ENCODE data around the gene MECP2. TPM values are rescaled to one million over a fixed set of nuclear protein-coding genes. Genes with fewer than 3 reads are reported as not detected.

The MECP2 gene
- total and polyA plus RNA-seq, 2 experiments from 2014 or later: 18.1 to 19.4 TPM

GRCh38 chrX:154090731-154091130 is 6.8 kb downstream of the MECP2 start:
- no peak overlapping the region for H3K4me2 ChIP-seq
- no peaks in the 10 kb centered on the region for H3K27me3 ChIP-seq
- WGBS (ENCODE audit: low lambda C conversion rate, missing lambda C conversion rate): 70% methylated on average over 4 of the region's 4 CpGs
- no peak overlapping the region for H2AFZ ChIP-seq
- no peak overlapping the region for H3K4me3 ChIP-seq
- no peak overlapping the region for H3K27ac ChIP-seq
- TF ChIP-seq EZH2 (IDR thresholded peaks at IDR 0.05; ENCODE audit: borderline replicate concordance) (no peak), EZH2phosphoT487 (IDR thresholded peaks at IDR 0.05; ENCODE audit: low read depth, severe bottlenecking, unreplicated experiment) (no peak)
- TF ChIP-seq, protein P1, sequence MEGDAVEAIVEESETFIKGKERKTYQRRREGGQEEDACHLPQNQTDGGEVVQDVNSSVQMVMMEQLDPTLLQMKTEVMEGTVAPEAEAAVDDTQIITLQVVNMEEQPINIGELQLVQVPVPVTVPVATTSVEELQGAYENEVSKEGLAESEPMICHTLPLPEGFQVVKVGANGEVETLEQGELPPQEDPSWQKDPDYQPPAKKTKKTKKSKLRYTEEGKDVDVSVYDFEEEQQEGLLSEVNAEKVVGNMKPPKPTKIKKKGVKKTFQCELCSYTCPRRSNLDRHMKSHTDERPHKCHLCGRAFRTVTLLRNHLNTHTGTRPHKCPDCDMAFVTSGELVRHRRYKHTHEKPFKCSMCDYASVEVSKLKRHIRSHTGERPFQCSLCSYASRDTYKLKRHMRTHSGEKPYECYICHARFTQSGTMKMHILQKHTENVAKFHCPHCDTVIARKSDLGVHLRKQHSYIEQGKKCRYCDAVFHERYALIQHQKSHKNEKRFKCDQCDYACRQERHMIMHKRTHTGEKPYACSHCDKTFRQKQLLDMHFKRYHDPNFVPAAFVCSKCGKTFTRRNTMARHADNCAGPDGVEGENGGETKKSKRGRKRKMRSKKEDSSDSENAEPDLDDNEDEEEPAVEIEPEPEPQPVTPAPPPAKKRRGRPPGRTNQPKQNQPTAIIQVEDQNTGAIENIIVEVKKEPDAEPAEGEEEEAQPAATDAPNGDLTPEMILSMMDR (IDR thresholded peaks at IDR 0.05; ENCODE audit: poor library complexity): no peak
- peaks cover 74% of the 10 kb centered on the region for H4K20me1 ChIP-seq (ENCODE audit: insufficient read depth, poor library complexity, severe bottlenecking)
- peaks cover 95% of the 10 kb centered on the region for H3K79me2 ChIP-seq
- H3K9me2 ChIP-seq (replicated peaks; ENCODE audit: insufficient read depth): no peaks in the 10 kb centered on the region
- DNase-seq (ENCODE audit: low spot score): no peak
- H3K9me3 ChIP-seq (ENCODE audit: low read depth): no peaks in the 10 kb centered on the region
- no peaks in the 10 kb centered on the region for H3K36me3 ChIP-seq (replicated peaks; ENCODE audit: insufficient read depth, low read depth)
- peaks cover 24% of the 10 kb centered on the region for H3K4me1 ChIP-seq (ENCODE audit: insufficient read depth)

GRCh38 chrX:154084449-154085300 is 12.8 kb downstream of the MECP2 start:
- no peak overlapping the region for H3K4me3 ChIP-seq
- H3K9me2 ChIP-seq (replicated peaks; ENCODE audit: insufficient read depth): no peaks in the 10 kb centered on the region
- no peaks in the 10 kb centered on the region for H3K9me3 ChIP-seq (ENCODE audit: low read depth)
- H3K27me3 ChIP-seq: no peaks in the 10 kb centered on the region
- 68% methylated on average over 7 of the region's 7 CpGs for WGBS (ENCODE audit: low lambda C conversion rate, missing lambda C conversion rate)
- H3K4me1 ChIP-seq (ENCODE audit: insufficient read depth): peaks cover 9% of the 10 kb centered on the region
- peaks cover 87% of the 10 kb centered on the region for H3K79me2 ChIP-seq
- H2AFZ ChIP-seq: no peak overlapping the region
- DNase-seq (ENCODE audit: low spot score): no peak
- H3K27ac ChIP-seq: no peak overlapping the region
- H3K36me3 ChIP-seq (replicated peaks; ENCODE audit: insufficient read depth, low read depth): no peaks in the 10 kb centered on the region
- TF ChIP-seq EZH2phosphoT487 (IDR thresholded peaks at IDR 0.05; ENCODE audit: low read depth, severe bottlenecking, unreplicated experiment) (no peak), EZH2 (IDR thresholded peaks at IDR 0.05; ENCODE audit: borderline replicate concordance) (no peak)
- TF ChIP-seq, protein P1 (IDR thresholded peaks at IDR 0.05; ENCODE audit: poor library complexity): no peak
- peaks cover 47% of the 10 kb centered on the region for H4K20me1 ChIP-seq (ENCODE audit: insufficient read depth, poor library complexity, severe bottlenecking)
- no peak overlapping the region for H3K4me2 ChIP-seq

DNA sequence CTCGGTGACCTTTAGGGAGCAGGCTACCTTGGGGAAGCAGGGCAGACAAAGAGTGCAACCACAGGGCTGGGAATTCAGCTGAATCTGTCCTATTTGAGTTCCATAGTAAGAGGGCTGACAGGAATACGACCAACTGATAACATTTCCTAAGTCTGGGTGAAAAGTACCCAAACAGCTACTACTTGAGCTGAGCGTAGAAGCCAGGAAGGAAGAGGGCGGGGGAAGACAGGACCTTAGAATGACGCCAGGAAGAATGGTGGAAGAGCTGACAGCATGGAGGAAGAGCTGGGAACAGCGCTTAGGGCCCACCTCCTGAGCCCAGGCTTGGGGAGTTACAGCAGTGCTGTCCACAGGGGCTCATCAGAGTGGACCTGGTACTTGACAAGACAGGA is 14.4 kb downstream of the MECP2 start:
- H4K20me1 ChIP-seq (ENCODE audit: insufficient read depth, poor library complexity, severe bottlenecking): peaks cover 44% of the 10 kb centered on the region
- peaks cover 85% of the 10 kb centered on the region for H3K79me2 ChIP-seq
- H3K9me2 ChIP-seq (replicated peaks; ENCODE audit: insufficient read depth): no peaks in the 10 kb centered on the region
- H2AFZ ChIP-seq: no peak overlapping the region
- no peak overlapping the region for H3K4me3 ChIP-seq
- TF ChIP-seq EZH2phosphoT487 (IDR thresholded peaks at IDR 0.05; ENCODE audit: low read depth, severe bottlenecking, unreplicated experiment) (no peak), EZH2 (IDR thresholded peaks at IDR 0.05; ENCODE audit: borderline replicate concordance) (no peak)
- TF ChIP-seq, protein P1 (IDR thresholded peaks at IDR 0.05; ENCODE audit: poor library complexity): no peak
- H3K4me1 ChIP-seq (ENCODE audit: insufficient read depth): peaks cover 8% of the 10 kb centered on the region
- H3K9me3 ChIP-seq (ENCODE audit: low read depth): no peaks in the 10 kb centered on the region
- no peaks in the 10 kb centered on the region for H3K36me3 ChIP-seq (replicated peaks; ENCODE audit: insufficient read depth, low read depth)
- H3K27me3 ChIP-seq: no peaks in the 10 kb centered on the region
- H3K27ac ChIP-seq: peak overlapping the region; percentile 34
- H3K4me2 ChIP-seq: no peak overlapping the region
- WGBS (ENCODE audit: low lambda C conversion rate, missing lambda C conversion rate): 67% methylated on average over 6 of the region's 6 CpGs
- no peak for DNase-seq (ENCODE audit: low spot score)

Measured in hepatocyte (in vitro differentiated cells).